GM23248 (cell line): ENCODE results near the gene HSPA1A. TPM values are rescaled to one million over a fixed set of nuclear protein-coding genes. Genes with fewer than 3 reads are reported as not detected.
"Not testable (repeated sequence)": the region's sequence is repeated elsewhere in the genome, so short reads cannot be mapped to it uniquely, and the experiment has no call there.

Source experiments
- DNase-seq: peaks from one replicate; pipeline ENCODE4 v3.0.0-alpha.2; 2015
- H2AFZ ChIP-seq: fragments of 200-600 bp; sonication (generic); 2 replicates; pipeline ENCODE4 v1.6.1; 2016; ENCODE audit warnings: antibody characterized with exemption
- H3F3A ChIP-seq: fragments of 200-600 bp; sonication (generic); 2 replicates; pipeline ENCODE4 v1.6.1; 2016; ENCODE audit warnings: mild to moderate bottlenecking, antibody characterized with exemption, mixed run types; ENCODE audit not compliant: insufficient read depth
- H3K27ac ChIP-seq: fragments of 200-600 bp; sonication (generic); 2 replicates; pipeline ENCODE4 v1.5.1; 2016; ENCODE audit warnings: mild to moderate bottlenecking
- H3K27me3 ChIP-seq: fragments of 200-600 bp; sonication (generic); replicated peaks from 2 replicates; pipeline ENCODE4 v1.6.1; 2016; ENCODE audit warnings: mild to moderate bottlenecking; ENCODE audit not compliant: insufficient read depth
- H3K36me3 ChIP-seq: fragments of 200-600 bp; sonication (generic); 2 replicates; pipeline ENCODE4 v1.6.1; 2016; ENCODE audit warnings: low read depth, mild to moderate bottlenecking
- H3K4me1 ChIP-seq: fragments of 200-600 bp; sonication (generic); 2 replicates; pipeline ENCODE4 v1.6.1; 2016; ENCODE audit warnings: mild to moderate bottlenecking; ENCODE audit not compliant: insufficient read depth
- H3K4me2 ChIP-seq: fragments of 200-600 bp; sonication (generic); one replicate; pipeline ENCODE4 v1.6.1; 2016; ENCODE audit warnings: mild to moderate bottlenecking; ENCODE audit not compliant: unreplicated experiment
- H3K4me3 ChIP-seq: fragments of 200-600 bp; sonication (generic); 2 replicates; pipeline ENCODE4 v1.5.1; 2016; ENCODE audit warnings: mild to moderate bottlenecking
- H3K79me2 ChIP-seq: fragments of 200-600 bp; sonication (generic); 2 replicates; pipeline ENCODE4 v1.6.1; 2016; ENCODE audit warnings: mild to moderate bottlenecking; ENCODE audit not compliant: insufficient read depth
- H3K9ac ChIP-seq: fragments of 200-600 bp; sonication (generic); 2 replicates; pipeline ENCODE4 v1.6.1; 2016; ENCODE audit warnings: mild to moderate bottlenecking
- H3K9me2 ChIP-seq: fragments of 200-600 bp; sonication (generic); 2 replicates; pipeline ENCODE4 v1.6.1; 2016; ENCODE audit warnings: mixed run types, mild to moderate bottlenecking, moderate library complexity; ENCODE audit not compliant: insufficient read depth
- H3K9me3 ChIP-seq: fragments of 200-600 bp; sonication (generic); one replicate; pipeline ENCODE4 v1.6.1; 2017; ENCODE audit warnings: low read depth
- H4K20me1 ChIP-seq: fragments of 200-600 bp; sonication (generic); 2 replicates; pipeline ENCODE4 v1.6.0; 2016; ENCODE audit not compliant: insufficient read depth
- EZH2 ChIP-seq: fragments of 200-600 bp; sonication (generic); IDR thresholded peaks from 2 replicates; pipeline ENCODE4 v1.6.1; 2018; ENCODE audit warnings: antibody characterized with exemption, mild to moderate bottlenecking; ENCODE audit not compliant: insufficient read depth, poor library complexity, severe bottlenecking
- EZH2phosphoT487 ChIP-seq: fragments of 200-600 bp; sonication (generic); IDR thresholded peaks from 2 replicates; pipeline ENCODE4 v1.6.1; 2018; ENCODE audit warnings: antibody characterized with exemption, moderate library complexity, mild to moderate bottlenecking, low read depth; ENCODE audit not compliant: insufficient read depth
- WGBS, 2 experiments: methylation state at CpG; one replicate each; pipeline ENCODE4 v1.1.6; 2015 to 2017; ENCODE audit warnings: low lambda C conversion rate in 2 of 2, low coverage in 1 of 2; ENCODE audit errors: missing lambda C conversion rate in 2 of 2; 5-methylcytosine and 5-hydroxymethylcytosine counted together
- in situ Hi-C: fragments of 300-500 bp; cut with MboI; formaldehyde crosslinking; loops from 2 replicates; pipeline ENCODE4 v1.15.0; 2020
- polyA plus RNA-seq: library from polyadenylated mRNA; unstranded; fragments of >200 nt; fragmentation: Nextera tagmentation; extraction: Ambion mirVana; gene quantifications from 2 replicates; pipeline ENCODE4 v1.2.1, GENCODE V29; 2016
- total RNA-seq: library from RNA; depleted of rRNA; stranded (reverse); fragments of >200 nt; shearing (Covaris generic); gene quantifications from 2 replicates; pipeline ENCODE4 v1.2.3, GENCODE V29; 2014

Gene HSPA1A
- total and polyA plus RNA-seq, 2 experiments from 2014 or later: 67.5 to 107 TPM

DNA sequence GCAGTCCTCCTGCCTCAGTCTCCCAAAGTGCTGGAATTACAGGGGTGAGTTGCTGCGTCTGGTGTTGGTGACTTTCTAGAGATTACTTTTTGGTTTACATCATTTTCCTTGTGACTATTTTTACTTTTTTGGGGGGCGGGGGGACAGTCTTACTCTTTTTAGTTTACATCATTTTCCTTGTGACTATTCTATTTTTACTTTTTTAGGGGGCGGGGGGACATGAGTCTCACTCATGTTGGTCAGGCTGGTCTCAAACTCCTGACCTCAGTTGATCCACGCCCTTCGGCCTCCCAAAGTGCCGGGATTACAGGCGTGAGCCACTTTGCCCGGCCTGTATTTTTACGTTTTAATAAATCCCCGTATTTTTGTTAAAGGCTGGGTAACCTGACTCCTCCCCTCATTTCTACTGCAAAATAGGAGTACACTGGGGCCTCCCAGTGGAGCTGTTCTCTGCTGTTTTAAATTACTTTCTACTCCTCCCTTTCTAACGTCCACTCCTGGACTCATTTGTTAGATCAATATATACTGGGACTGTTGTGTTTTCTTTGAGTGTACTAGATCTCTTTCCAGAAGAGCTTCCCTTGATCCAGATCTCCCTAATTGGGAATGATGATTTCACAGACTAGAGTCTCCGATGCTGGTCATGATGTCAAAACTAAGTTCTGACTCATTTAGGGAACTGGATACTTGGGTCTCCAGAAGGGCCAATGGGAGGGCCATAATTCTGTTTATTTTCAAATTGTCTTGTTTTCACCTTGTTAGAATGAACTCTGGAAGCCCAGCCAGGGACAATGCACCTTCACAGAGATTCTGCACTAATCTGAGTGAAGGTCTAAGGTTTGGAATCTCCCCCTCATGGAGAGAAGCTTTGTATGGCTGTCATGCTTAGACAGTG, 21.4 kb downstream of the HSPA1A start:
- Histone ChIP-seq H3F3A (peaks cover 61% of the 10 kb centered on the region), H3K9me2 (no peaks in the 10 kb centered on the region), H3K36me3 (peaks cover 51% of the 10 kb centered on the region), H3K9ac (peak overlapping the region; percentile 96), H3K4me1 (peaks cover 33% of the 10 kb centered on the region), H3K27me3 (no peaks in the 10 kb centered on the region), H3K4me2 (peak overlapping the region; percentile 99), H3K27ac (peak overlapping the region; percentile 93), H2AFZ (no peak overlapping the region), H3K79me2 (peaks cover 76% of the 10 kb centered on the region), H4K20me1 (peaks cover 16% of the 10 kb centered on the region), H3K4me3 (peak overlapping the region; percentile 88), H3K9me3 (no peaks in the 10 kb centered on the region)
- in situ Hi-C loops: no loop called here
- DNase-seq: peak; percentile 74
- TF ChIP-seq EZH2phosphoT487: no peak
- TF ChIP-seq EZH2: no peak
- WGBS, 2 experiments: 2% methylated on average over 12 of the region's 12 CpGs

DNA sequence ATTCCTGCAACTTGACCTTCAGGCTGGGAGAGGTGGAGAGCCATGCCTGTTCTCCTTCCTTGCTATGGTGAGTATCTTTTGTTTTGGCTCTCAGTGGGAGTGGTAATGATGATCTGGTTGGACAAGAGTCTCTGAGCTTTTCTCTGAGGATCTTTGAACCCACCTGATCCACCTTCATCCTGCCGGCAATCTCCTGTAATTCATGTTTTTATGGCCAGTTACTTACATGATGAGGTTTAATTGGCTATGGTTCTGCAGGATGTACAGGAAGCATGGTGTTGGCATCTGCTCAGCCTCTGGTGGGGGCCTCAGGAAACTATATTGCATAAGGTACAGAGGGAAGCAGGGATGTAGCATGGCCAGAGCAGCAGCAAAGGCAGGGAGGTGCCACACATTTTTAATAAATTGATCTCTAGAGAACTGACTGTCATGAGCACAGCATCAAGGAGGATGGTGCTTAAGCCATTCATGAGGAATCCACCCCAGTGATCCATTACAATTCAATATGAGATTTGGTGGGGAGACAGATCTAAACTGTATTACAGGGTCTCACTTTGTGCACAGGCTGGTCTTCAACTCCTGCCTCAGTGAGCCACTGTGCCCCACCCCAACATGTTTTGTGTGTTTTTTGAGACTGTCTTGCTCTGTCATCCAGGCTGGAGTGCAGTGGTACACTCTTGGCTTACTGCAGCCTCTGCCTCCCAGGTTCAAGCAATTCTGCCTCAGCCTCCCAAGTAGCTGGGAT, 22.2 kb downstream of the HSPA1A start:
- TF ChIP-seq EZH2phosphoT487 (no peak), EZH2 (no peak)
- 0 to 4% methylated on average over 1 of the region's 1 CpG for WGBS, 2 experiments
- Histone ChIP-seq H3K27ac (peak overlapping the region; percentile 93), H3K9me2 (no peaks in the 10 kb centered on the region), H3F3A (peaks cover 63% of the 10 kb centered on the region), H3K36me3 (peaks cover 51% of the 10 kb centered on the region), H3K27me3 (no peaks in the 10 kb centered on the region), H3K79me2 (peaks cover 68% of the 10 kb centered on the region), H3K9ac (peak overlapping the region; percentile 96), H3K4me3 (peak overlapping the region; percentile 88), H4K20me1 (peaks cover 16% of the 10 kb centered on the region), H3K4me1 (peaks cover 31% of the 10 kb centered on the region), H3K4me2 (peak overlapping the region; percentile 99), H3K9me3 (no peaks in the 10 kb centered on the region), H2AFZ (no peak overlapping the region)
- DNase-seq: peak; percentile 29
- in situ Hi-C loops: no loop called here

DNA sequence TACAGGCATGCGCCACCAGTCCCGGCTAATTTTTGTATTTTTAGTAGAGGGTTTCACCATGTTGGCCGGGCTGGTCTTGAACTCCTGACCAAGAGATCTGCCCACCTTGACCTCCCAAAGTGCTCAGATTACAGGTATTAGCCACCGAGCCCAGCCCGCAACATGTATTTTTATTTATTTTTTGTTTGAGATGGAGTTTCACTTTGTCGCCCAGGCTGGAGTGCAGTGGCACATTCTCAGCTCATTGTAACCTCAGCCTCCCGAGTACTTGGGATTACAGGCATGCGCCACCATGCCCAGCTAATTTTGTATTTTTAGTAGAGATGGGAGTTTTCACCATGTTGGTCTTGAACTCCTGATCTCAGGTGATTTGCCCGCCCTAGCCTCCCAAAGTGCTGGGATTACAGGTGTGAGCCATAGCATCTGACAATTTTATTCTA, 22.8 kb downstream of the HSPA1A start:
- peak overlapping the region; percentile 88 for H3K4me3 ChIP-seq
- peaks cover 16% of the 10 kb centered on the region for H4K20me1 ChIP-seq
- peaks cover 63% of the 10 kb centered on the region for H3K79me2 ChIP-seq
- DNase-seq, H3K9me2 ChIP-seq, H2AFZ ChIP-seq, H3K27me3 ChIP-seq, H3K9me3 ChIP-seq, in situ Hi-C loops, H3K27ac ChIP-seq: not testable (repeated sequence)
- WGBS, 2 experiments: 77 to 81% methylated on average over 9 of the region's 9 CpGs
- H3K9ac ChIP-seq: peak overlapping the region; percentile 96
- peaks cover 51% of the 10 kb centered on the region for H3K36me3 ChIP-seq
- peaks cover 63% of the 10 kb centered on the region for H3F3A ChIP-seq
- peak overlapping the region; percentile 99 for H3K4me2 ChIP-seq
- peaks cover 31% of the 10 kb centered on the region for H3K4me1 ChIP-seq

DNA sequence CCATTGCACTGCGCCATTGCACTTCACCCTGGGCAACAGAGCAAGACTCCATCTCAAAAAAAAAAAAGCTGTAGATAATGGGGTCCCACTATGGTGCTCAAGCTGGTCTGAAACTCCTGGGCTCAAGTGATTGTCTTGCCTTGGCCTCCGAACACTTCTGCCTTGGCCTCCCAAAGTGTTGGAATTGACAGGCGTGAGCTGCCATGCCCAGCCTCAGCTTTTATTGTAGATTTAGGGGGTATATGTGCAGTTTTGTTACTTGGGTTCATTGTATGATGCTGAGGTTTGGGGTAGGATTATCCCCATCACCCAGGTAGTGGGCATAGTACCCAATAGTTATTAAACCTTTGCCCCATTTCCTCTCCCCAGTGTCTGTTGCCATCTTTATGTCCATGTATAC, 23.6 kb downstream of the HSPA1A start:
- Histone ChIP-seq H3K9ac (peak overlapping the region; percentile 96), H4K20me1 (peaks cover 16% of the 10 kb centered on the region), H3K9me3 (no peaks in the 10 kb centered on the region), H3K36me3 (peaks cover 51% of the 10 kb centered on the region), H3K4me3 (0 out of 2 replicates have a peak overlapping the region, but pooled peaks have one; percentile 88), H3K4me1 (peaks cover 29% of the 10 kb centered on the region), H2AFZ (no peak overlapping the region), H3K4me2 (no peak overlapping the region), H3F3A (peaks cover 63% of the 10 kb centered on the region), H3K79me2 (peaks cover 55% of the 10 kb centered on the region), H3K9me2 (no peaks in the 10 kb centered on the region), H3K27ac (no peak overlapping the region), H3K27me3 (no peaks in the 10 kb centered on the region)
- TF ChIP-seq EZH2phosphoT487: no peak
- no peak for TF ChIP-seq EZH2
- 81 to 90% methylated on average over 3 of the region's 3 CpGs for WGBS, 2 experiments
- DNase-seq: no peak
- in situ Hi-C loops: no loop called here

DNA sequence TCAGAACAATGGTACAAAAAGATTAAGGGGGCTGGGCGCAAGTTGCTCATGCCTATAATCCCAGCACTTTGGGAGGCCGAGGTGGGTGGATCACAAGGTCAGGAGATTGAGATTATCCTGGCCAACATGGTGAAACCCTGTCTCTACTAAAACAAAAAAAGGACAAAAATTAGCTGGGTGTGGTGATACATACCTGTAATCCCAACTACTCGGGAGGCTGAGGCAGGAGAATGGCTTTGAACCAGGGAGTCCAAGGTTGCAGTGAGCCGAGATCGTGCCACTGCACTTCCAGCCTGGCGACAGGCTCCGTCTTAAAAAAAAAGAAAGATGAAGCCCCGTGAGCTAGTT, 24.4 kb downstream of the HSPA1A start:
- Histone ChIP-seq H3K36me3 (peaks cover 51% of the 10 kb centered on the region), H4K20me1 (peaks cover 16% of the 10 kb centered on the region), H3K4me1 (peaks cover 26% of the 10 kb centered on the region), H3K79me2 (peaks cover 49% of the 10 kb centered on the region), H3F3A (peaks cover 61% of the 10 kb centered on the region)
- H3K9me3 ChIP-seq, H2AFZ ChIP-seq, H3K4me3 ChIP-seq, H3K27me3 ChIP-seq, H3K9ac ChIP-seq, H3K9me2 ChIP-seq, H3K27ac ChIP-seq, DNase-seq, in situ Hi-C loops, H3K4me2 ChIP-seq: not testable (repeated sequence)
- WGBS, 2 experiments: 88 to 92% methylated on average over 8 of the region's 8 CpGs
